Astrocyte of the hippocampus (primary cell): ENCODE data around the gene CUL5.

Source experiments
- DNase-seq: peaks from one replicate; pipeline ENCODE4 v3.0.0; 2011; ENCODE audit warnings: low read depth, low spot score

The CUL5 gene

DNA sequence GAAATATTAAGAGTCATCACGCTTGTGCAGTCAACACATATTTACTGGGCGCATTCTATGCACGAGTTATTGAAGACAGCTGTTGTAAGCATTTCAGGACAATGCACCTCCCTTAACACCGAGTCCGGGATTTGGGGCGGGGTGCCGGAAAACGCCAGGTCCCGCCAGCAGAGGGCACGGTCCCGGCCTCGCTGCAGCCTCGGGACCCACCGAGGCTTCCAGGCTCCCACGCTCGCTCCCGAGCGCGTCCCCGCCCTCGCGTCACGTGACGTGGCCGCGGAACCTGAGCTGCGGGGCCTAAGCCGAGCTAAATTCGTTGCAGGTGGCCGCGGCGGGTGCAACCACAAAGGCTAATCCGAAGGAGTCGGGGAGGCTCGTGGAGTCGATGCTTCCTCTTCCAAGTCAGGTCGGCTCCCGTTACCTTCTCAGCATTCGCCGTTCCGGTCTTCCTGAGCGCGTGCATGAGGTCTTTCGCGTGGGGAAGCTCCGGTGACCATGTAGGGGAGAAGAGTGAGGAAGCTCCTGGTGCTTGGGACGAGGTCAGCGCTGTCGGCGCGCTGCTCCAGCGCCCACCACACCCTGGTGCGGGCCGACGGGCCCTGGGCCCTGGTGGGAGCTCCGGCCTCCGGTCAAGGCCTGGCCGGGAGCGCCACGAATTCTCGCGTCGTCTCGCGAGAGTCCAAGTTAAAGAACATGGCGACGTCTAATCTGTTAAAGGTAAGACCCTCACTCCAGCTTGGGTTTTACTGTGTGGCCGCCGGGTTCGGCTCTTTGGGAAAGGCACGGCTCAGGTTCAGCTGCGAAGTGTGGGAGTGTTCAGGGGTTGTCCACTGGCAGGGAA lies at the start of gene CUL5:
TSS of gene CUL5 (plus strand) at position 243 of the 841 bp plus-strand sequence. CDS start at position 694, 451 bp downstream.
- DNase-seq = peak; percentile 97

DNA sequence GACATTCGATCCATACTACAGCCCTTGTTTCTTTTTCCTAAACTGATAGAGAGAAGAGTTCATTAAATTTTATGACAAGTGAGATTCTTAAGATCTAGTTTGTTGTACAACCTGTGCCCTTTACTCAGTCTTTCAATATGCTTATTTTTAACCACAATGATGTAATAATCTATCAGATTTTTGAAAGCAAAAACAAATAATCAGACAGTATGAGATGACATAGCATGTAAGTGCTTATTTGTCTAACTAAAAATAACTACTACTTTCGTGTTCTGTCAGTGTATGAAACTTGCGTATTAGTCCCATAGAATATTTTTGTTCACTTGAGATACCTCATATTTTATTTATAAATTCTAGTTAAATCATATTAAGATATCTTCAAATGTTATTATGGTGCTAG lies 47.2 kb upstream of the CUL5 start:
- no peak for DNase-seq

DNA sequence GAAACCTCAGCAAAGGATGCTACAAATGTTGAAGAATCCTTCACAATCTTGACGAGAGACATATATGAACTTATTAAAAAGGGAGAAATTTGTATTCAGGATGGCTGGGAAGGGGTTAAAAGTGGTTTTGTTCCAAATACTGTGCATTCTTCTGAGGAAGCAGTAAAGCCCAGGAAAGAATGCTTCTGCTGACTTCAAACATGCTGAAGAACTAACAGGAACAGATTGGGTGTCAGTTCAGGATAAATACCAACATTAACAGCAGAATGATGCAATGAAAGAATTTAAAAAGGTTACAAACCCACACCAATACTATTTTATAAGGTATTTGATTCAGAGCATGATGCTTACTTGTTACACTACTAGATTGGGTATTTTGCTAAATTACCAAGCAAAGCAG lies 46.5 kb upstream of the CUL5 start:
- peak; percentile 53 for DNase-seq

DNA sequence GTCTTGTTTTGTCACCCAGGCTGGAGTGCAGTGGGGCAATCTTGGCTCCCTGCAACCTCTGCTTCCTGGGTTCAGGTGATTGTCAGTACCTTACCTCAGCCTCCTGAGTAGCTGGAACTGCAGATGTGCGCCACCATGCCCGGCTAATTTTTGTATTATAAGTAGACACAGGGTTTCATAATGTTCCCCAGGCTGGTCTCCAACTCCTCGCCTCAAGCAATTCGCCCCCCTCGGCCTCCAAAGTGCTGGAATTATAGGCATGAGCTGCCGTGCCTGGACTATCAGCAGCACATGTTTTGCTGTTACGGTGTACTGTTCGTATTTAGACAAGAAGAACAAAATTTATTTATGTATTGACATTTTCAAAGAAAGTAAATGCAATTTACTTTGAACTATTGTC lies 45.6 kb upstream of the CUL5 start:
- no peak for DNase-seq

DNA sequence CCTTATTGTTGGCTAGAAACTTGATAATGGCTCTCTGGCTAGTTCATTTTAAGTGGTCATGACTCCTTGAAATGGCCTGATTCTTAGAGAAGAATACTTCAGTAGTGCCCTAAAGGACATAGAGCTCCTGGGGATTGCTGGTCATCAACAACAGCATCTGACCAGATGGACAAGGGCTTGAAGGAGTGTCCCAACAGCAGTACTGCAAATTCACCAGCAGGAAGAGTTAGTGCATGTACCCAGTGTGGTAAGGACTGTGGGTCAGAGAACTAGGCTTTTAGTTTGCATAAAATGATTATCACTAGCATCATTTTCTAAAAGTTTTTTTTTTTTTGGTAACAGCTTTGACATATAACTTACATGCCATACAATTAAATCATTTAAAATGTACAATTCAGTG lies 39.5 kb upstream of the CUL5 start:
- DNase-seq = no peak

DNA sequence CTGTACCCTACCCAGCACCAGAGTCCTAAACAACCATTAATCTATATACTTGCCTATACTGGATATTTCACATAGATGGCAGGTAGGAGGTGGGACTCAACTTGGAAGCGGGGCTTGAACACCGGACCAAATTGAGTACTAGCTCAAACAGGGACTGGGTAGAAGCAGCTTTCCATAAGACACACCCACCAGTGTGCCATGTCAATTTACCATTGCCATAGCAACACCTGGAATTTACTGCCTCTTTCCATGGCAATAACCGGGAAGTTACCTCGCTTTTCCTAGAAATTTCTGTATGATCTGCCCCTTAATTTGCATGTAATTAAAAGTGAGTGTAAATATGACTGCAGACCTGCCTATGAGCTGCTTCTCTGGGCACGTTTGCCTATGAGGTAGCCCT lies 38.6 kb upstream of the CUL5 start:
- no peak for DNase-seq

DNA sequence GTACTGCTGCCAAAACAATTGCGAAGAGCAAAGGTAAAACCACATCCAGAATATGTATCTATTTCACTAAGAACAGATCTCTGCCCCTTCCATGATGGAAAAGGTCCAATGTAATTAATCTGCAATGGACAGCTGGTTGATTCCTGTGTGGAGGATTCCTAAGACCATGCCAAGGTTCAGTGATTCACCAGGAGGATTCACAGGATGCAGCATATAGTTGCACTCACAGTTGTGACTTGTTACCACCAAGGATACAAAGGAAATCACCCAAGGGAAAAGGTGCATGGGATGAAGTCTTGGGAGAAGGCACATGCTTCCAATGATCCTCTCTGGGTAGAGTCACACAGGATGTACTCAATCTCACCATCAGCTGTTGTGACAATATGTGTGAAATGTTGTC lies 35.1 kb upstream of the CUL5 start:
- no peak for DNase-seq

DNA sequence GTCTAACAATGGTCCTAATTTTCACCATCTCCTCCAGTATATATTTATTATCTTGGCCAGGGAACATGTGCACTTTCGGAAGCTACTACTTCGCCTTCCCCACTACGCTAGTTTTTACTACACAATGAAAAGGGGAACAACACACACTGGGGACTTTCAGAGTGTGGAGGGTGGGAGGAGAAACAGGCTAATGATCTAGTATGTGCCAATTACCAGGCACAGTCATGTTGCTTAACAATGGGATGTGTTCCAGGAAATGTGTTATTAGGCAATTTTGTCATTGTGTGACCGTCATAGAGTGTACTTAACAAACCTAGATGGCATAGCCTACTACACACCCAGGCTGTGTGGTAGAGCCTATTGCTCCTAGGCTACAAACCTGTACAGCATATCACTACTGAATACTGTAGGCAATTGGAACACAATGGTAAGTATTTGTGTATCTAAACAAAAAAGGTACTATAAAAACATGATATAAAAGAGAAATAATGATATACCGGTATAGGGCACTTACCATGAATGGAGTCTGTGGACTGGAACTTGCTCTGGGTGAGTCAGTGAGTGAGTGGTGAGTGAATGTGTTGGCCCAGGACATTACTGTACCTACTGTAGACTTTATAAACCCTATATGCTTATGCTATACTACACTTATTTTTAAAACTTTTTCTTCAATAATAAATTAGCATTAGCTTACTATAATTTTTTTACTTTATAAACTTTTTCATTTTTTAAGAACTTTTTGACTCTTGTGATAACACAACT lies 20.1 kb upstream of the CUL5 start:
- no peak for DNase-seq

DNA sequence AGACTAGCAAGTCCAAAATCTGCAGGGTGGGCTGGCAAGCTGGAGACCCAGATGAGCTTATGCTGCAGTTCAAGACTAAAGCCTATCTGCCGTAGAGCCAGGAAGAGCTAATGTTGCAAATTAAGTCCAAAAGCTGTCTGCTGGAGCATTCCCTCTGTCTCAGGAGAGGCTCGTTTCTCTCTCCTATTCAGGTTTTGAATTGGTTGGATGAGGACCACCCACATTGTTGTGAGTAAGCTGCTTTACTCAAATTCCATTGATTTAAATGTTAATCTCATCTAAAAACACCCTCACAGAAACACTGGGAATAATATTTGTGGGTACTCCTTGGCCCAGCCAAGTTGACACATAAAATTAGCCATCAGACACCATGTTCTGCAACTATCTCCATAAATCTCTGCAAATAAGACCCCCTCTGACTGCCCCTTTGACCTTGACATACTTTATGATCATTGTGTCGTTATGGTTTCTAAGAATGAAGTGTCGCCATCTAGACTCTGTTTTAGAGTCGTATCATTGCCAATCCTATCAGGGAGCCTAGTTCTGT lies 16.8 kb upstream of the CUL5 start:
- DNase-seq = no peak

DNA sequence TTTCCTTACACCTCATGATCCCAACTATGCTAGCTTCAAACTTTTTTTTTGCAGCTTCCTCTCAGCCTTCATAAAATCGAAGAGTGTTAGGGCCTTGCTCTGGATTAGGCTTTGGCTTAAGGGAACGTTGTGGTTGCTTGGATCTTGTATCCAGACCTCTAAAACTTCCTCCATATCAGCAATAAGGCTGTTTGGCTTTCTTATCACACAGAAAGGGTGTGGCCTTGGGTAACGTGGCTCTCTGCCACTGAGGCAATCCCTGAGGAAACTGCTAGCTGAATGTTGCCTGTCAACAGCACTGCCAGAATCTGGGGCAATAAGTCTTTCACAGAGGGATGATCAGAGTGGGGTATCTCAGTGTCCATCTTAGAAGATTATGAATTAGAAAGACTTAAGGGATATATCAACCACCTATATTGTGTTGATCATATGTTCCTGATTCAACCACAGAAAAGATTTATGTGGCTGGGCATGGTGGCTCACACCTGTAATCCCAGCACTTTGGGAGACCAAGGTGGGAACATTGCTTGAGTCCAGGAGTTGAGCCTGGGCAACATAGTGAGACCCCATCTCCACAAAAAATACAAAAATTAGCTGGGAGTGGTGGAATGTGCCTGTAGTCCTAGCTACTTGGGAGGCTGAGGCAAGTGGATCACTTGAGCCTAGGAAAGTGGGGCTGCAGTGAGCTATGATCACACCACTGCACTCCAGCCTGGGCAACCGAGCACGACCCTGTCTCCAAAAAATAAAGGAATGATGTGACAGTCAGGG lies 12.5 kb upstream of the CUL5 start:
- no peak for DNase-seq

DNA sequence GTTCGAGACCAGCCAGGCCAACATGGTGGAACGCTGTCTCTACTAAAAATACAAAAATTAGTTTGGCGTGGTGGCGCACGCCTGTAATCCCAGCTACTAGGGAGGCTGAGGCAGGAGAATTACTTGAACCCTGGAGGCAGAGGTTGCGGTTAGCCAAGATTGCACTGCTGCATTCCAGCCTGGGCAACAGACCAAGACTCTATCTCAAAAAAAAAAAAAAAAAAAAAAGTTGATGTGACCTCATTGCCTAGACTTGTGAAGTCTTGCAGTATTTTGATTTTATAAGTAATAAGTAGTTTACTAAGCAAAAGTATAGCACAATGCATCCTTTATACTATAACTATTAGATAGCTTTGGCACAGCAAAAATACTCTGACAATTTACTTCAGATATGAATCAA lies 9.9 kb upstream of the CUL5 start:
- DNase-seq = no peak

DNA sequence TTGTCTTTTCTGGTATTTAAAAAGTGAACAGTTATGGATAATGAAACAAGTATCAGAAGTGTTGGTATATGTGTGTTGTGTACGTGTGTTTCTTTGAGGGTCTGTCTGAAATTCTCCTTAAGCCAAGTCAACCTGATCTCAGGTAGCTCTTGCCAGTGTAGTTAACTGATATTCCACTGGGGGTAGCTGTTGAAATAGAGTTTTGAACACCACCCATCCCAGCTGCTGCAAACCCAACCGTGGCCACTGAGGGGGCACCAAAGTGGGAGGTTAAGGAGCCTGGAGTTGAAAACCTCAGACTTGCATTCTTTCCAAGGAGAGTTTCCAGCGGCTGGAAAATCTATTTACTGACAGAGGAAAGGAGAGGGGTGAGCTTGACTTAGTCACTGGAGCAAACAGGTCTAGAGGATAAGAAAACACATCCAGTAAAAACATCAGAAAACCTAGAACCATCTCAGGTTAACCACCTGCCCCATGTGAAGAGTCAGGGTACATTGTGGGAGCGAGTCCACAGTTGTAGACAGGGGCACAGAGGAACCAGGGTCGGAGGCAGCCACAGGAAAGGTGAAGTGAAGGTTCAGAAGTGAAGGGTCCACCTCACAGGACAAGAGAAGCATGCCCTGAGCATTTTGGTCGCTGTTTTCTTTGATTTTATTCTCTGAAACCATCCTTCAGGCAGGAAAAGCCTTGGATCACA lies 8.8 kb upstream of the CUL5 start:
- DNase-seq = peak; percentile 71

DNA sequence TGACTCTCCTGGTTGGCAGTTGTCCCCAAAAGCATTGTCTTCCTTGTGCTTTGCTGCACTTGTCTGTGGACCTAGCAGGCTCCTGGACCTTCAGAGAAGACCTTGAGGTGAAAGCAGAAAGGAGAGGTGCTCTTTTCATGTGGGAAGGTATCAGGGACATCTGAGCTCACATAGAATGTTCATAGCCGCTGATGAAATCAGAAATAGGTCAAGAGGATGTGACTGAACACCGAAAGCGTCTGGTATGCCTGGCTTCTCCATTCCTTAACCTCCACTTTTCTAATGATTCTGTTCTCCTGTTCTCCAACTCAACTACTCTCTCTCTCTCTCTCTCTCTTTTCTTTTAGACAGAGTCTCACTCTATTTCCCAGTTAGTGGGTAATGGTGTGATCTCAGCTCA lies 6.2 kb upstream of the CUL5 start:
- DNase-seq = no peak

DNA sequence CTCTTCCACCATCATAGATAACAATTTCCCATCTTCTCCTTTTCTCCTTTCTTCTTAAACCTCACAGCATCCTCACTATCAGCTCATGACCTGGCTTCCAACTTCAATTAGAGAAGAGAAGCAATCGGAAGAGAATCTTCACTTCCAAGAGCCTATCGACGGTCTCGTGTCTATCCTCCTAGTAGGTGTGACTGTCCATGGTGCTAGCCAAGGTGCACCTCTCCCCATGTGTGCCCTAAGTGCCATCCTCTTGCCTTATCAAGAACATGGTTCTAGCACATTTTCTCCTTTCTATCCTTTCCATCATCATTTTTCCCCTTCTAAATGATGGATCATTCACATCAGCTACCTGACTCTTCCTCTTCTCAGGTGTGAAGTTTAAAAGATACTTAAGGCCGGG lies 5.1 kb upstream of the CUL5 start:
- no peak for DNase-seq

DNA sequence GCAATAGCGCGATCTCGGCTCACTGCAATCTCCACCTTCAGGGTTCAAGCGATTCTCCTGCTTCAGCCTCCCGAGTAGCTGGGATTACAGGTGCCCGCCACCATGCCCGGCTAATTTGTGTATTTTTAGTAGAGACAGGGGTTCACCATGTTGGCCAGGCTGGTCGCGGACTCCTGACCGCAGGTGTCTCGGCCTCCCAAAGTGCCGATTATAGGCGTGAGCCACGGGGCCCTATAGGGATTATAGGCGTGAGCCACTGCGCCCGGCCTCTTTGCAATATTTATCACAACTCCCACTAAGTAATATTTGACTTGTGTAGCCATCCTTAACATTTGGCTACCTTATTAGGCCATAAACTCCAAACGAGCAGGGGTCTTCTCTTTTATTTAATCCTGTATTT lies 879 bp upstream of the CUL5 start:
- no peak for DNase-seq

DNA sequence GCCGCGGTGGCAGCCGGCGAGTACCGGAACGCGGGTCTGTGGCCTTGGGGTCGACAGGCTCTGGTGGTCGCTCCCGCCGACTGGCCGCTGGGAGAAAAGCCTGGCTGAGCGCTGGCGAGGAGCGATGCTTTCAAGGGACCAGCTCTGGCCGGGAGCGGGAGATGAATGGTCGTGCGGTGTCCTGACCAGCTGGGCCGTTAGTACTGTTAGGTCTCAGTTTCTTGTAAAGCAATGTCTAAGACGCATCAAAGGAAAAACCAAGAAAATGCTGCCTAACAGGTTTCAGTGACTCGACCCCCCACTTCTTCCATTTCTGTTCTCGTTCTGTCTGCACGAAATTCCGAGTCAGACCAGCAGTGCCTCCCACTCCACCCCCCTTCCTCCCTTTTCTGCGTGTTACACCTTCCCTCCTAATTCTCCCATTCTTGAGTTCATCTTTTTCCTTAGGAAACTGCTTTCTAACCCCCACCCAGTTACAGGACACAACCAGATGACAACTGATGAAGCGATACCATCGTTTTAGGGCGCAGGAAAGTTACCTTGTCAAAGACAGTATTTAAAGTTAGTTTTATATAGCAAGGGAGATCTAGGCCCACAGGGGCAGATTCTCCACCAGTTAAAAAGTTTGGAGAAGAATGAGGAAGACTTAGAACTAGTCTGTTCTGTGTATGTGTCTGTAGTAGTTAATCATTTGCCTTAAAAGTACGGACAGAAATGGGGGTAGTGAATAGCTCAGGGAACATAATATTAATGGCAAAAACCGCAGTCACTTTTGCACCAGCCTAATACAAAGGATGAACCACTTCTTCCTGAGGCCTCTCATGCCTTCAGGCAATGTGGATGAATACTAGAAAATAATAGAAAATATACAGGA lies 1.0 kb downstream of the CUL5 start:
- DNase-seq = peak; percentile 6

DNA sequence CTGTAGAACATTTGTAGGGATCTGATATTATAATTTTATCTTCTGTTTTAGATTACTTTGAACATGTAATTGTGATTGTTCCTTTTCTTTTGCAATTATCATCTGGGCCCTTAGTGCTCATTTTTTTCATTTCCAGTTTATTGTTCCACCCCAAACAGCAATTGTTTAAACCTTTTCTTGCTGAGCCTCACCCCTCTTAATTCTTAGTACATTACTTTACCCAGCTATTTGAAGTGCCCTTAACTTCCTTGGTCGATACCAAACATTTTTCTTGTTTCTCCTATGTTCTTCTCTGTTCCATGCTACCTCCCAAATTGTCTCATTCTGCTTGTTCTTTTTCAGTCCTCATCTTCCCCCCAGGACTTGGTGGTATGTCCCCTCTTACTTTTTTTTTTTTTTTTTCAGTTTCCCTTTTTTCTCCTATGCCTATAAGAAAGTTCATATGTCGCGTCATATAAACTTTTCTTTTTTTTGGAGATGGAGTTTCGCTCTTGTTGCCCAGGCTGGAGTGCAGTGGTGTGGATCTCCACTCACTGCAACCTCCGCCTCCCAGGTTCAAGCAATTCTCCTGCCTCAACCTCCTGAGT lies 3.5 kb downstream of the CUL5 start:
- no peak for DNase-seq

DNA sequence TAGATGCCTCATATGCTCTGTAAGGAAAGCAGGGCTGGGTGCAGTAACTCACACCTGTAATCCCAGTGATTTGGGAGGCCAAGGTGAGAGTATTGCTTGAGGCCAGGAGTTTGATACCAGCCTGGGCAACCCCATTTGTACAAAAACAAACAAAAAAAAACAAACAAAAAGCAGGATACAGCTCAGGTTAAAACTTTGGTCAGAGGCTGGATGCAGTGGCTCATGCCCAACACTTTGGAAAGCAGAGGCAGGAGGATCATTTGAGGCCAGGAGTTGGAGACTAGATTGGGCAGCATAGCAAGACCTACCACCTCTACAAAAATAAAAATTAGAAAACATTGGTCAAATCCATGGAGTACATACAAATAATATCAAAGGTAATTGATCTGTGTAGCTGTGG lies 7.9 kb downstream of the CUL5 start:
- DNase-seq = no peak

DNA sequence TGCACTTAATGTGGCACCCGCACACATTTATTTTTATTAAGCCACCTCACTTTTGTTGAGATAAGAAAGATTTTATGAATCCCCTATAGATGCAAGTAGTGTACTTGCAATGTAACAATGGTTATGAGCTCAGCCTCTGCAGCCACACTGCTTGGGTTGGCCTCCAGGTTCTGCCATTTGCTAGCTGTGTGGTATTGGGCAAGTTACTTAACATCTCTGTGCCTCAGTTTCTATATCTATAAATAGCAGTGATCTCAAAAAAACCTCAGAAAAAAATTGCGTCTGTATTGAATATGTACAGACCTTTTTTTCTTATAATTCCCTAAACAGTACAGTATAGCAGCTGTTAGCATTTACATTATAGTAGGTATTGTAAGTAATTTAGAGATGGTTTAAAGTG lies 10.0 kb downstream of the CUL5 start:
- DNase-seq = no peak
